DMS53 (cell line): Measurements from ENCODE around the gene TRIM68.
A peak's percentile ranks its signal among the peaks of the same experiment; 100 is the strongest.

Experiments
- DNase-seq: peaks from one replicate; lab custom pipeline; 2025; lab: John Stamatoyannopoulos, UW

The TRIM68 gene

DNA sequence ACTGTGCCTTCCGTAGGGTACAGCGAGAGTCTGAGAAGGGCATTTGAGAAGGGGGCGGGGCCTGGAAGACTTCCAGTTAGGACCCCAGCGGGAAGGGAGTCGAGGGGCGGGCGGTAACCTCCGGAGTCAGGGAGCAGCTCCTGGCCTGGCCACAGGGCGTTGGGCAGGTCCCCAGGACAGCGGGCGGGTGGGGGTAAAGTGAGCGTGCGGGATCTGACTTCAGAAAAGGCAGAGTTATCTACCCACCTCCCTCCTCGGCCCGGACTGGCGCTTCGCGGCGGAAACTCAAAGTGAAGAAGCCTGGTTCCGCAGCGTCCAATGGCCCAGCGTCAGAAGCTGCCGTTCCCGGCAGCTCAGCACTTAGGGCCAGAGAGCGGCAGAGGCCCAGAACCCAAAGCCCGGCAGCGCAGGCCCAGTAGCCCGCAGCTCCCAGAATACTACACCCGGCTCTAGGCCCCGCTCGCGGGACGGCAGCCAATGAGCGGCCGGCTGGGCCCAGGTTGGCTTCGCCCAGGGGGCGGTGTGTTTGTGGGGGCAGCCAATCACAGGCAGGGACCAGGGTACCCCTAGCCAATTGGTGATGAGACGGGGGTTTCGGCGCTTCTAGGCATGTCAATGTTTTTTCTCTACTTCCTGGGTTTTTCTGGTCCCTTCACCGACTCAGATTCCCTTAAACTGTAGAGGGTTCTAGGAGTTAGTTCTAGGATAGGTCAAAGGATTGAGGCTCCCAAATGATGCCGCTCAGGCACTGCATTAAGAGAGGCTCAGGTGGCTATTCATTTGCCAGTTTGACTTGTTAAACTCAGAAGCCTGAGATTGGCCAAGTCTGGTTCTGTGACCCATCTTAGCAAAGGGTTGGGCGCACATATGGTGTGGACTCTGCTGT is at the start of gene TRIM68:
TSS of gene TRIM68 (minus strand) at position 451 of the 886 bp plus-strand sequence. CDS start 2,727 bp downstream, outside the sequence.
- peak; percentile 99 for DNase-seq

DNA sequence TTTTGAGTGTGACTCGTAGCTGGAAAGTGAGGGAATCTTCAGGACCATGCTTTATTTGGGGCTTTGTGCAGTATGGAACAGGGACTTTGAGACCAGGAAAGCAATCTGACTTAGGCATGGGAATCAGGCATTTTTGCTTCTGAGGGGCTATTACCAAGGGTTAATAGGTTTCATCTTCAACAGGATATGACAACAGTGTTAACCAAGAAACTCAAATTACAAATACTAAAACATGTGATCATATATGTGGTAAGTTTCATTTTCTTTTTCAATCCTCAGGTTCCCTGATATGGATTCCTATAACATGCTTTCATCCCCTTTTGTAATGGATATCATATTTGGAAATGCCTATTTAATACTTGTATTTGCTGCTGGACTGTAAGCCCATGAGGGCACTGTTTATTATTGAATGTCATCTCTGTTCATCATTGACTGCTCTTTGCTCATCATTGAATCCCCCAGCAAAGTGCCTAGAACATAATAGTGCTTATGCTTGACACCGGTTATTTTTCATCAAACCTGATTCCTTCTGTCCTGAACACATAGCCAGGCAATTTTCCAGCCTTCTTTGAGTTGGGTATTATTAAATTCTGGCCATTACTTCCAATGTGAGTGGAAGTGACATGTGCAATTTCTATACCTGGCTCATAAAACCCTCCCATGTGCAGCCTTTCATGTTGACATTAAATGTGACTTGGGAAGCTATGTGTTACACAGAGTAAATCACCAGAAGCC is 46.8 kb upstream of the TRIM68 start:
- no peak for DNase-seq

GRCh38 chr11:4647766-4648165 is 39.7 kb upstream of the TRIM68 start:
- DNase-seq: no peak

GRCh38 chr11:4645974-4646373 is 37.9 kb upstream of the TRIM68 start:
- no peak for DNase-seq

- DNase-seq: no peak
Observed at GRCh38 chr11:4644233-4644632, 36.2 kb upstream of the TRIM68 start.

- DNase-seq: no peak
Observed at GRCh38 chr11:4643682-4644081, 35.7 kb upstream of the TRIM68 start, which contains the start of gene OR51E1. TSS of gene OR51E1 (plus strand) at chr11:4643982. CDS start at chr11:4652527, 8,545 bp downstream.

GRCh38 chr11:4643076-4643475 is 35.0 kb upstream of the TRIM68 start:
- no peak for DNase-seq

- no peak for DNase-seq
Observed at GRCh38 chr11:4642043-4642442, 34.0 kb upstream of the TRIM68 start.

- DNase-seq: no peak
Observed at GRCh38 chr11:4641501-4641900, 33.5 kb upstream of the TRIM68 start.

DNA sequence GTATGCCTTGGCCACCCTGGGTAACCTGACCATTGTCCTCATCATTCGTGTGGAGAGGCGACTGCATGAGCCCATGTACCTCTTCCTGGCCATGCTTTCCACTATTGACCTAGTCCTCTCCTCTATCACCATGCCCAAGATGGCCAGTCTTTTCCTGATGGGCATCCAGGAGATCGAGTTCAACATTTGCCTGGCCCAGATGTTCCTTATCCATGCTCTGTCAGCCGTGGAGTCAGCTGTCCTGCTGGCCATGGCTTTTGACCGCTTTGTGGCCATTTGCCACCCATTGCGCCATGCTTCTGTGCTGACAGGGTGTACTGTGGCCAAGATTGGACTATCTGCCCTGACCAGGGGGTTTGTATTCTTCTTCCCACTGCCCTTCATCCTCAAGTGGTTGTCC is 31.9 kb upstream of the TRIM68 start:
- DNase-seq: no peak

DNA sequence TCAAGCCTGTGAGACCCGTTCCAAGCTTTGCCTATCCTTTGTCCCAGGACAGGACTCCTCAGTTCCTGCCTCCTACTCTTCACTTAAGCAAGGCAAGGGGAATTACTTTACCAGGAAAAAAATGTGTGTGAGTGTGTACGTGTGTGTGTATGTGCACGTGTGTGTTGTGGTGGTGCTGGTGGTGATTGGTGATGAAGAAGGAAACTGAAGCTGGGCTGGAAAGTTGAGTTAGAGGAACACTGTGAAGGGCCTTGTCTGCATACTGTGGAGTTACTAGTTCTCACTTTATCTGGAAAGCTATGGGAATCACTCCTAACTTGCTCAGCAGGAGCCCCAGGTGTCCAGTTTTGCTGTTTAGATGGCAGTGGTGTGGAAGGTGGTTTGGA is 29.6 kb upstream of the TRIM68 start:
- DNase-seq: no peak

DNA sequence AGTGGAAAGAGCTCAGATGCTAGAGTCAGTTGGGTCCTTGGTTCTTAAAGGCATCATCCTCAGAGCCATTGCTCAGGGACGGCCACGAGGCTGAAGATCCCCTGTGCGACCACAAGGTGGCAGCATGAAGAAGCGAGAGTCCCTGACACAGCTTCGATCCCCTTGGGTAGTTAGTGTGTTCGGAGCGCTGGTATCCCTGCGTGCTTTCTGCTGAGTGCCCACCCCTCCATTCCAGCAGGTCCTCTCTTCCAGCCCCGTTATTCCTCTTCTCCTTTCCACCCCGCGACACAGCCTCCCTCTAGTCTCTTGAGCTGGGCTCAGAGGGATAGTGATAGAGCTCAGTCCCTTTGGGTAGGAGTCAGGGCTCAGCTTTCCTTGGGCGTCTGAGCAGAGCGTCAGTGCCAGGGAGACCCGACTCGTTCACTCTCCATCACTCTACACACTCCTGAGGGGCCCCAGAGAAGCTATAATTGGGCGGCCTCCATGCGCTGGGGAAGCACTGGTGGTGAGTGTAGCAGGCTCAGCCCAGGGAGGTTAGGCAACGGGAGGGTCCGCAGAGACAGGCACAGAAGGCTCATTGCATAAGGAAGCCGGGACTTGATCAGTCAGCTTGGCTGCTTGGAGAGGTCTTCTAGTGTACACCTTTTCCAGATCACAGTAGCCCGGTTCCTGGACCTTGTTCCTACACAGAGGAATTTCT is 29.1 kb upstream of the TRIM68 start, which contains the start of gene OR51D1:
TSS of gene OR51D1 (plus strand) at position 516 of the 700 bp plus-strand sequence. CDS start 2,314 bp downstream, outside the sequence.
- DNase-seq: peak; percentile 88

GRCh38 chr11:4636136-4636535 is 28.1 kb upstream of the TRIM68 start:
- no peak for DNase-seq

GRCh38 chr11:4626207-4627099 is 18.4 kb upstream of the TRIM68 start:
- peak; percentile 92 for DNase-seq

DNA sequence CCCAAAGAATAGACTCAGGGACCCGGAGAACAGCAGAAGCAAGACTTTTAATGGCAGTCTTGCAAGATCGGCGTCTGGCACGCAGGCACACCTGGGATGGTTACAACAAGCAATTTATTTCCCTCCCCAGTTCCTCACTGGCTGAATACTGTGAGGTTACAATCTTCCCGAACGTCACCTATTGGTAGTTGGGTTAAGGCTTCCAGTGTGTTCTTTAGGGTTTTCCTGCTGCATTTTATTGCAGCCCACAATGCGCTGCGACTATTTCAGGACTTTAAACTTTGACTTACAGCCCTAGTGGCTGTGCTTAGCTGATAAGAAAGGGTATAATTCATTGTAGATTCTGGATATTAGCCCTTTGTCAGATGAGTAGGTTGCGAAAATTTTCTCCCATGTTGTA is 11.5 kb upstream of the TRIM68 start:
- no peak for DNase-seq

DNA sequence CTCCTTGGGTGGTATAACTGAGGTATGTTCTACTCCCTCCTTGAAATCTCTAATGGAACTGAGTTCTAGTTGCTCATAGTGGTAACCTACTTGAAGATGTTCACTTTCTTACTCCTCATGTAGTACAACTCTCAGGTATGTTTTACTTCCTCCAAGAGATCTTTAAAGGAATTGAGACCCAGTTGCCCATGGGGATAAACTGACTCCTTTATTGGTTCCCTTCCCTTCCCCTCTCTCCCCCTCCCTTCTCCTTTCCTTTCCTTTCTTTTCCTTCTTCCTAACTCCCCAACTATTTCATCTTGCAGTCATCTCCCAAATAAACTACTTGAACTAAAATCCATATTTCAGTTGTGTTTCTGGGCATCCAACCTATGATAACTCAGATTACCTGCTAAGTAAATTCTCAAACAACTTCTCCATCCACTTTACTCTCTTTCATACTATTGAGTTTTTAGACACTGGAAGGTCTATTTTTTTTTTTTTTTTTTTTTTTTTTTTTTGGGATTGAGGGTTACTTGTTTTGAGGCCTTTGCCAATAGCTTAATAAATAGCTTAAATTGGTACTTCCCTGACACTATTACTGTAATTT is 7.9 kb upstream of the TRIM68 start:
- no peak for DNase-seq

DNA sequence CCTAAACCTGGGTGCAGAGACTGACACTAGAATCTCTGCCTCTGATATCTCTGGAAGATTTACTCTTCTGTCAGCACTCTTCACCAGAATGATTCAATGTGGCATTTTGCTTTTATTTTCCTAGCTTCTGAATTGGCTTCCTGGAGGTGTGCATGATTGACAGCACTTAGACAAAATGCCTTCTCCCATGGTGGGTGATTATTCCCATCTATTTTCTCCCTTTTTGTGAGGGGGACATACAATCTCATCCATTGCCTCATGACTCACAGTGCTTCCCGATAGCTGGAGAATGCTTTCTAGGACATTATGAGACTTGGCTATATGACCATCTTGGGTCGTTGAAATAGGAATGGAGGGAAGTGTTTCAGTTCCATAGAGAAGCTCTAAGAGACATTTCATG is 4.0 kb upstream of the TRIM68 start:
- DNase-seq: no peak

- DNase-seq: peak; percentile 10
Observed at GRCh38 chr11:4610258-4610935, 2.4 kb upstream of the TRIM68 start.

DNA sequence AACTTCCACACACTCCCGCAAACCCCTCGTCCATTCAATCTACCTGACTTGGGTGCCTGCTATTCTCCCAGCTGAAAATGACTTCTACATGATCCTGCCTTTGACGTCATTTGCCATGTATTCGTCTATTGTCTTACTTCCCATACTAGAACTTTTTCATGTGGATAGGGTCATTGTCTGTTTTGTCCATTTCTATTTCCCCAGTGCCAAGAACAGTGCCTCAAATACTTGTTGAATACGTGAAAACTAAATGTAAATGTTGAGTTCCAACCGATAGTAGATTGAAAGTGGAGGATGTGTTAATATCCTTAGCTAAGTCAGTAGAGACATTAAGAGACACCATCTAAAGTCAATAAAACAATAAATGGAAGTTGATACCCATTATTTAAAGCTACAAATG is 935 bp downstream of the TRIM68 start:
- DNase-seq: peak; percentile 73
